GM21723 (cell line): ENCODE measurements around the gene LASP1NB.
"Not testable (repeated sequence)": the region's sequence is repeated elsewhere in the genome, so short reads cannot be mapped to it uniquely, and the experiment has no call there.

Source experiments
- ATAC-seq: cut with Tn5 transposase; IDR thresholded peaks from one replicate; pipeline ENCODE4 v1.9.1; 2021; ENCODE audit warnings: mild to moderate bottlenecking, moderate library complexity; ENCODE audit not compliant: unreplicated experiment

The LASP1NB gene

GRCh38 chr17:38959508-38959907 lies 34.1 kb downstream of the LASP1NB start:
- ATAC-seq, result no peak

- no peak for ATAC-seq
Measured at GRCh38 chr17:38960402-38960801, 35.0 kb downstream of the LASP1NB start.

GRCh38 chr17:38961413-38961812 lies 36.0 kb downstream of the LASP1NB start:
- no peak for ATAC-seq

GRCh38 chr17:38967290-38967738 lies 41.9 kb downstream of the LASP1NB start, which contains the start of gene FBXO47:
FBXO47 (minus strand) TSS chr17:38967403; CDS start chr17:38963025, 4,378 bp downstream.
- ATAC-seq, result no peak

GRCh38 chr17:38969281-38969680 lies 43.9 kb downstream of the LASP1NB start:
- no peak for ATAC-seq

GRCh38 chr17:38970128-38970527 lies 44.7 kb downstream of the LASP1NB start:
- no peak for ATAC-seq

GRCh38 chr17:38970804-38971203 lies 45.4 kb downstream of the LASP1NB start:
- ATAC-seq, result no peak

- not testable (repeated sequence) for ATAC-seq
Measured at GRCh38 chr17:38976187-38976551, 50.8 kb downstream of the LASP1NB start.

GRCh38 chr17:38978180-38978579 lies 52.8 kb downstream of the LASP1NB start:
- ATAC-seq, result no peak
